GM12864 (cell line): ENCODE data around the gene PDLIM3.

Source experiments
- DNase-seq: peaks from one replicate; pipeline ENCODE4 v3.0.0-alpha.2; 2011; ENCODE audit warnings: low read depth
- H3K4me3 ChIP-seq: 2 replicates; pipeline ENCODE4 v1.5.1; 2011; ENCODE audit warnings: mild to moderate bottlenecking, low read depth, low read length, control low read depth
- TF ChIP-seq, protein P1 (sequence below): IDR thresholded peaks from 2 replicates; pipeline ENCODE4 v1.5.1; 2011; ENCODE audit warnings: low read depth, mild to moderate bottlenecking, moderate library complexity, low read length, control low read depth, inconsistent platforms; ENCODE audit errors: missing control alignments

PDLIM3 gene

DNA sequence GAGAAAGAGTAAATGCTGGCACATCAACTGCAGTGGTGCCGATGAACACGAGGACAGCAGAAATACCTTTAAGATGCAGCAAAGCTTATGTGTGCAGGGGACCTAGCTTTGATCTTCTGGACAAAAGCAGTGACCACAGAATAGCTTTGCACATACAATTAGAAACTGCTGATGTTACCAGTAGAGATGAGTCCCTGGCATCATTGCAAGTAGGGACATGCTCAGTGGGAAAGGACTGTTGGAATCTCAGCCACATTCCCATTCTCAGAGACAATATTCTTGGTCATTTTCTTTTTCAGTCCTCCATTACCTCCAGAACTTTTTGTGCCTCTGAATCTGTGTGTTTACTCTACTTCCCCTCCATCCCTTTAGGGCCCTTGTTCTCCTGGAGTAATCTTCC is 16.9 kb upstream of the PDLIM3 start:
- TF ChIP-seq, protein P1, sequence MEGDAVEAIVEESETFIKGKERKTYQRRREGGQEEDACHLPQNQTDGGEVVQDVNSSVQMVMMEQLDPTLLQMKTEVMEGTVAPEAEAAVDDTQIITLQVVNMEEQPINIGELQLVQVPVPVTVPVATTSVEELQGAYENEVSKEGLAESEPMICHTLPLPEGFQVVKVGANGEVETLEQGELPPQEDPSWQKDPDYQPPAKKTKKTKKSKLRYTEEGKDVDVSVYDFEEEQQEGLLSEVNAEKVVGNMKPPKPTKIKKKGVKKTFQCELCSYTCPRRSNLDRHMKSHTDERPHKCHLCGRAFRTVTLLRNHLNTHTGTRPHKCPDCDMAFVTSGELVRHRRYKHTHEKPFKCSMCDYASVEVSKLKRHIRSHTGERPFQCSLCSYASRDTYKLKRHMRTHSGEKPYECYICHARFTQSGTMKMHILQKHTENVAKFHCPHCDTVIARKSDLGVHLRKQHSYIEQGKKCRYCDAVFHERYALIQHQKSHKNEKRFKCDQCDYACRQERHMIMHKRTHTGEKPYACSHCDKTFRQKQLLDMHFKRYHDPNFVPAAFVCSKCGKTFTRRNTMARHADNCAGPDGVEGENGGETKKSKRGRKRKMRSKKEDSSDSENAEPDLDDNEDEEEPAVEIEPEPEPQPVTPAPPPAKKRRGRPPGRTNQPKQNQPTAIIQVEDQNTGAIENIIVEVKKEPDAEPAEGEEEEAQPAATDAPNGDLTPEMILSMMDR: no peak
- H3K4me3 ChIP-seq: no peak overlapping the region
- no peak for DNase-seq

DNA sequence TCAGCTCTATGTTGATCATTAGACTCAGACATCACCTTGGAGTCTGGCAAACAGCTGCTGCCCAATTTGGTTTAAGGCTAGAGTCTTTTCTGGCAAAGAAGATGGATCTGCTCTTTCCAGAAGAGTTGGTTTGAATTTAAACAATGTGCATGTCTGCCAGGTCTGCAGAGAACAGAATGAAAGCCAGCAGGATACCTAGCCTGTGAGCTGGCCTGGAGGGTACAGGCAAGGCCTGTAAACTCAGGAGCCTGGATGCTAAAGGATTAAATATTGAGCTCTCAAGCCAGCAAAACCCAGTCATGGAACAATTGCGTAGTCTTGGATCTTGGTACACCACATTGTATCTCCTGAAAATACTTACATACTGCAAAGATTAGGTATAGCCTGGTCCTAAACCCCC is 15.6 kb upstream of the PDLIM3 start:
- TF ChIP-seq, protein P1: no peak
- no peak overlapping the region for H3K4me3 ChIP-seq
- DNase-seq: no peak

DNA sequence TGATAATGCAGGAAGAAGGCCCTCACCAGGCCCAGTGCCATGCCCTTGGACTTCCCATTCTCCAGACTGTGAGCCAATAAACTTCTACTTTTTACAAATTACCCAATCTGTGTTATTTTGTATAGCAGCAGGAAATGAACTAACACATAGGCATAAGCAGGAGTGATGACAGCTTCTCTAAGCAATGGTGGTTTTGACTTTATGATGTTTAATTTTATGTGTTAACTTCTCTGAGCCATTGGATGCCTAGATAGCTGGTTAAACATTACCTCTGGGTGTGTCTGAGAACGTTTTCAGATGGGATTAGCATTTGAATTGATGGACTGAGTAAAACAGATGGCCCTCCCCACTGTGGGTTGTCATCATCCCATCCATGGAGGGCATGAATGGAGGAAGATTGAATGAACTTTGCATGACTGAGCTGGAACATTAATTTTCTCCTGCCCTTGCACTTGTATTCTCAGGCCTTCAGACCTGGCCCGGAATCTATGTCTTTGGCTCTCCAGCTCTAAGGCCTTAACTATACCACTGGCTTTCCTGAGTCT is 13.9 kb upstream of the PDLIM3 start:
- no peak overlapping the region for H3K4me3 ChIP-seq
- no peak for DNase-seq
- TF ChIP-seq, protein P1: no peak

DNA sequence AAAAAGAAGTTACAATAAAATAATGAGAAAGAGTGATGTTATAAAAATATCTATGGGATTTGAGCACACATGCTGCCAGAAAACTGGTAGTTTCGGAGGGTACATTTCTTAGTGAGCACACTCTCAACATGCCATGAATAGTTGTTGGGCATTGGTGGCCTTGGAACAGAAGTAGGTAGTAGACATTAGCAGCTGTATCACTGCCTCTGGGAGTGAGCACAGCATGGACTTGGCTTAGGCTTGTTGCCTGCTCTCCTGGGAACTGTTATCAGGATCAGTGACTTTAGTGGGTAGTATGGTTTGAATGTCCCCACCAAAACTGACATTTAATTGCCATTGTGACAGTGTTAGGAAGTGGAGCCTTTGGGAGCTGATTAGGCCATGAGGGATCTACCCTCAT is 13.3 kb upstream of the PDLIM3 start:
- no peak for DNase-seq
- H3K4me3 ChIP-seq: no peak overlapping the region
- TF ChIP-seq, protein P1: no peak

DNA sequence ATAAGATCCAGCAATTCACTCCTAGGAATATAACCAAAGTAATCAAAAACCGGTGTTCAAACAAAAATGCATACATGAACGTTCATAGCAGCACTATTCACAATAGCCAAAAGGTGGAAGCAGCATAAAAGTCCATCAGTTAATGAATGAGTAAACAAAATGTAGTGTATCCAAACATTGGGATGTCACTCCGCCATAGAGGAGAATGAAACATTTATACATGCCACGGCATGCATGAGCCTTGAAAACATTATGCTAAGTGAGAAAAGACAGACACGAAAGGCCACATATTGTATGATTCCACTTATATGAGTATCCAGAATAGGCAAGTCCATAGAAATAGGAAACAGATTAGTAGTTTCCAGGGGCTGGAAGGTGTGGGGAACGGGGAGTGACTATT is 11.0 kb upstream of the PDLIM3 start:
- TF ChIP-seq, protein P1: no peak
- no peak for DNase-seq

DNA sequence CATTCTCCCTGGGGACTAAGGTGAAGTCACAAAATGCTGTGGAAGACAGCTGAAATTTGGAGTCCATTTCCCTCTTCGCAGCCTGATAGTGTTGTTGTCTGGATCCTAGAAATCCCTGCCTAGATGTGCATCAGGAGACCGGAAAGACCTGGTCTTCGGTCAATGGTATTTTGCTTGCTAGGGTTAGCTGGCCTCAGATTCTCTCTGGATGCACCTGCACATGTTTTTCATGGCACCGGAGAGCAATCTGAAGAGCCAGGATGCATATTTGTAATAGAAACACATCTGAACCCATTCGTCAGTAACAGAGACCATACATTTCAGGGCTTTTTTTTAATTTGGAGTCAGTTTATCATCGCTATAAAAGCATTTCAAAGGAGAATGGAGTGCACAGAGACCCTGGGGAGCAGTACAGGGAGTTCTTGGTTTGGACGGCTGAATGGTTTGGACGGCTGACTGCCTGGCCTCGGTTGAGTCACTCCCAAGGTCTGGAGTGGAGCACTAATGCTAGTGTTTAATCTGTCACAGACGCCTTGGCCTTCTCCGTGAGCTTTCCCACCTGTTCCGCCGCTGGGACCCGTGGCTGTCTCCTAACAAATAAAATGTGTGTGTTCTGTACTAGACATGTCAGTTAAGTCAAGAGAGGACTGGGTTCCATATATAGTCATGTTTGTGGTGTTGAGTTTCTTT is 7.5 kb upstream of the PDLIM3 start:
- no peak for DNase-seq
- TF ChIP-seq, protein P1: no peak
- H3K4me3 ChIP-seq: no peak overlapping the region

More for the DNA sequence above, 11.0 kb upstream of the PDLIM3 start:
- H3K4me3 ChIP-seq: no peak overlapping the region

DNA sequence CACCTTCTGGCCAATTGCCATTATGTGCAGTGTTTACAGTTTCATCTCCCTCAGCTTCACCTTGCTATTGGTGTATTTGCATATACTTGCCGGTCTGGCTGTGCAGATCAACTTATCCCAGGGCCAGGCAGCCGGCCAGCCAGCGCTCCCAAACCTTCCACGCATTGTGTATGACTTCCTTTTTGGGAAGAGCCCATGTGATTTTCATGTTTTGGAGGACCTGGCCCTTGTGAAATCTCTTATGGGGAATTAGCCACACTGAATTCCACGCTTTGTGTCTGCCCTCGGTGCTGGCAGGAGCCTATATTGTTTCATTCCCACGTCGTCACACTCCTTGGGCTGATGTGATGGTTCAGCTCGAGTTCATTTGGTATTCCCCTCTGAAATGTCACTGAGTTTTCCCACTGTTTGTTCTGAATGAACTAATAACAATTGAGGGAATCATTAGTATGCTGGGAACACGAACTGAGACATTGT is 6.0 kb upstream of the PDLIM3 start:
- DNase-seq: no peak
- TF ChIP-seq, protein P1: no peak
- no peak overlapping the region for H3K4me3 ChIP-seq
